ENCODE results near the gene CNIH2. TPM values are rescaled to one million over a fixed set of nuclear protein-coding genes. Genes with fewer than 3 reads are reported as not detected.

The CNIH2 gene
- total and polyA plus RNA-seq, 2 of the 13 experiments (the other 11 are each of a cell fraction or from before 2014, with no cell fraction given): 0.60 to 0.69 TPM

GRCh38 chr11:66311965-66312548 is 34.1 kb downstream of the CNIH2 start (continued):
- no peak for TF ChIP-seq ZNF589 (CRISPR knock-in tag; conservative IDR thresholded peaks at IDR 0.05)
- TF ChIP-seq NFATC3 (CRISPR knock-in tag; IDR thresholded peaks at IDR 0.05): no peak
- TF ChIP-seq SOX5 (CRISPR knock-in tag; IDR thresholded peaks at IDR 0.05; ENCODE audit: borderline replicate concordance): peak; percentile 41; the same call in 1 of the 2 replicates
- TF ChIP-seq SIN3A (IDR thresholded peaks at IDR 0.05; ENCODE audit: borderline replicate concordance, low read depth, low read length): no peak
- no peak for TF ChIP-seq ZNF878 (CRISPR knock-in tag; IDR thresholded peaks at IDR 0.05)
- no peak for TF ChIP-seq CC2D1A (CRISPR knock-in tag; IDR thresholded peaks at IDR 0.05)
- no peak for TF ChIP-seq MZF1 (CRISPR knock-in tag; IDR thresholded peaks at IDR 0.05; ENCODE audit: borderline replicate concordance)
- no peak for TF ChIP-seq HNF1A (IDR thresholded peaks at IDR 0.05; ENCODE audit: low read depth)
- 0 out of 2 replicates have a peak, but pooled peaks have one; percentile 26 for TF ChIP-seq HNF1A (CRISPR knock-in tag; IDR thresholded peaks at IDR 0.05; ENCODE audit: borderline replicate concordance)
- TF ChIP-seq HNRNPH1 (optimal IDR thresholded peaks at IDR 0.05; ENCODE audit: low read depth, low read length): no peak
- no peak for TF ChIP-seq ZFP90 (CRISPR knock-in tag; IDR thresholded peaks at IDR 0.05; ENCODE audit: borderline replicate concordance)
- no peak for TF ChIP-seq ZNF577 (CRISPR knock-in tag; IDR thresholded peaks at IDR 0.05; ENCODE audit: borderline replicate concordance, low read depth)
- TF ChIP-seq ATM (IDR thresholded peaks at IDR 0.05; ENCODE audit: borderline replicate concordance): no peak
- no peak for TF ChIP-seq SRSF9 (IDR thresholded peaks at IDR 0.05; ENCODE audit: borderline replicate concordance, insufficient read depth, low read depth, low read length, poor library complexity, severe bottlenecking)
- TF ChIP-seq NFYC (CRISPR knock-in tag; IDR thresholded peaks at IDR 0.05): no peak
- no peak for TF ChIP-seq ZNF33A (CRISPR knock-in tag; IDR thresholded peaks at IDR 0.05; ENCODE audit: borderline replicate concordance)
- TF ChIP-seq NCOA1 (CRISPR knock-in tag; IDR thresholded peaks at IDR 0.05): no peak
- TF ChIP-seq NFKBIZ (CRISPR knock-in tag; IDR thresholded peaks at IDR 0.05): 0 out of 2 replicates have a peak, but pooled peaks have one; percentile 26
- peak; percentile 33; the same call in 1 of the 2 replicates for TF ChIP-seq ZNF747 (CRISPR knock-in tag; IDR thresholded peaks at IDR 0.05; ENCODE audit: borderline replicate concordance)
- TF ChIP-seq, protein P1, sequence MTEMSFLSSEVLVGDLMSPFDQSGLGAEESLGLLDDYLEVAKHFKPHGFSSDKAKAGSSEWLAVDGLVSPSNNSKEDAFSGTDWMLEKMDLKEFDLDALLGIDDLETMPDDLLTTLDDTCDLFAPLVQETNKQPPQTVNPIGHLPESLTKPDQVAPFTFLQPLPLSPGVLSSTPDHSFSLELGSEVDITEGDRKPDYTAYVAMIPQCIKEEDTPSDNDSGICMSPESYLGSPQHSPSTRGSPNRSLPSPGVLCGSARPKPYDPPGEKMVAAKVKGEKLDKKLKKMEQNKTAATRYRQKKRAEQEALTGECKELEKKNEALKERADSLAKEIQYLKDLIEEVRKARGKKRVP (CRISPR knock-in tag; IDR thresholded peaks at IDR 0.05): 0 out of 4 replicates have a peak, but pooled peaks of 1 of the 2 experiments have one; percentile 2
- TF ChIP-seq BRCA1 (CRISPR knock-in tag; IDR thresholded peaks at IDR 0.05): 0 out of 2 replicates have a peak, but pooled peaks have one; percentile 69
- no peak for TF ChIP-seq FOXA1 (IDR thresholded peaks at IDR 0.05)
- TF ChIP-seq FOXA1 (CRISPR knock-in tag; IDR thresholded peaks at IDR 0.05): no peak
- TF ChIP-seq ZSCAN22 (CRISPR knock-in tag; IDR thresholded peaks at IDR 0.05): no peak
- no peak for TF ChIP-seq PHB2 (IDR thresholded peaks at IDR 0.05; ENCODE audit: partially characterized antibody)
- no peak for TF ChIP-seq LBX2 (CRISPR knock-in tag; IDR thresholded peaks at IDR 0.05; ENCODE audit: borderline replicate concordance)
- peak; percentile 31; the same call in 1 of the 2 replicates for TF ChIP-seq RXRB (CRISPR knock-in tag; IDR thresholded peaks at IDR 0.05; ENCODE audit: borderline replicate concordance)

All from HepG2 (cell line).